ENCODE data around the gene PPIF. TPM values are rescaled to one million over a fixed set of nuclear protein-coding genes. Genes with fewer than 3 reads are reported as not detected.
A peak's percentile ranks its signal among the peaks of the same experiment; 100 is the strongest.

The PPIF gene
- total and polyA plus RNA-seq, 2 of the 13 experiments (the other 11 are each of a cell fraction or from before 2014, with no cell fraction given) = 147 to 157 TPM

- in situ Hi-C loops (cut with HindIII; ENCODE audit: extremely low pct_ligation_motif_present, low pct_unique_long_range_greater_than_20kb) = no loop called here
- ChIA-PET CTCF (ENCODE audit: low intra/inter-chr PET ratio, low total read pairs) (no interaction called here), POLR2A (interaction anchor here (5.9 to 7.8 kb wide), 2 partner anchors 8 to 14 kb away, joined by 45 to 134 read pairs; no protein-coding TSS in a partner anchor)
- Histone ChIP-seq H3K4me1 (ENCODE audit: insufficient read depth, low read length) (peaks cover 69% of the 10 kb centered on the region), H3K4me3 (replicated peaks in 1 of 3; ENCODE audit: insufficient read depth in 1 of 3, low read depth in 2 of 3, low read length in 3 of 3) (peak overlapping the region in 2 of 3 experiments; percentile 9 to 85; a peak in 1 of 6 replicates), H3K9ac (ENCODE audit: insufficient read depth, low read depth, low read length) (no peak overlapping the region), H3K36me3 (replicated peaks in 1 of 2; ENCODE audit: control insufficient read depth in 1 of 2, insufficient read depth in 2 of 2, low read length in 2 of 2) (peaks cover 36 to 62% of the 10 kb centered on the region in 2 experiments), H2AFZ (ENCODE audit: low read length) (no peak overlapping the region), H3K4me2 (ENCODE audit: low read depth, low read length) (peak overlapping the region; percentile 96), H4K20me1 (ENCODE audit: insufficient read depth, low read length) (peaks cover 56% of the 10 kb centered on the region), H3K79me2 (ENCODE audit: insufficient read depth, low read length) (peaks cover 36% of the 10 kb centered on the region), H3K27me3 (ENCODE audit: control insufficient read depth in 1 of 2, insufficient read depth in 2 of 2, low read length in 2 of 2) (no peaks in the 10 kb centered on the region), H3K9me3 (ENCODE audit: low read length) (no peaks in the 10 kb centered on the region), H3K27ac (ENCODE audit: extremely low read length, insufficient read depth, low read length) (no peak overlapping the region)
- 80% methylated on average over 6 of the region's 6 CpGs for WGBS (ENCODE audit: low lambda C conversion rate)
- no TSS peak for BruUV-seq (replicated peaks)
- no peak for FAIRE-seq
- intact Hi-C loops (cut with micrococcal nuclease; ENCODE audit: unreplicated experiment) = loop anchor here (10.0 kb wide), 1 partner anchor 55 kb away; no protein-coding TSS in a partner anchor
- no peak for TF ChIP-seq ZNF350 (CRISPR knock-in tag; IDR thresholded peaks at IDR 0.05; ENCODE audit: borderline replicate concordance, low read depth)
- TF ChIP-seq MXD4 (CRISPR knock-in tag; IDR thresholded peaks at IDR 0.05) = no peak
- TF ChIP-seq MTERF4 (CRISPR knock-in tag; IDR thresholded peaks at IDR 0.05) = no peak
- no peak for TF ChIP-seq KDM2A (CRISPR knock-in tag; IDR thresholded peaks at IDR 0.05; ENCODE audit: borderline replicate concordance, low read depth)
- TF ChIP-seq ZNF224 (CRISPR knock-in tag; IDR thresholded peaks at IDR 0.05) = peak; percentile 56; the same call in 1 of the 2 replicates
- TF ChIP-seq HOXA7 (CRISPR knock-in tag; IDR thresholded peaks at IDR 0.05) = no peak
- no peak for TF ChIP-seq ZNF296 (CRISPR knock-in tag; conservative IDR thresholded peaks at IDR 0.05)
- TF ChIP-seq, protein P1, sequence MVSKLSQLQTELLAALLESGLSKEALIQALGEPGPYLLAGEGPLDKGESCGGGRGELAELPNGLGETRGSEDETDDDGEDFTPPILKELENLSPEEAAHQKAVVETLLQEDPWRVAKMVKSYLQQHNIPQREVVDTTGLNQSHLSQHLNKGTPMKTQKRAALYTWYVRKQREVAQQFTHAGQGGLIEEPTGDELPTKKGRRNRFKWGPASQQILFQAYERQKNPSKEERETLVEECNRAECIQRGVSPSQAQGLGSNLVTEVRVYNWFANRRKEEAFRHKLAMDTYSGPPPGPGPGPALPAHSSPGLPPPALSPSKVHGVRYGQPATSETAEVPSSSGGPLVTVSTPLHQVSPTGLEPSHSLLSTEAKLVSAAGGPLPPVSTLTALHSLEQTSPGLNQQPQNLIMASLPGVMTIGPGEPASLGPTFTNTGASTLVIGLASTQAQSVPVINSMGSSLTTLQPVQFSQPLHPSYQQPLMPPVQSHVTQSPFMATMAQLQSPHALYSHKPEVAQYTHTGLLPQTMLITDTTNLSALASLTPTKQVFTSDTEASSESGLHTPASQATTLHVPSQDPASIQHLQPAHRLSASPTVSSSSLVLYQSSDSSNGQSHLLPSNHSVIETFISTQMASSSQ (IDR thresholded peaks at IDR 0.05; ENCODE audit: low read depth) = no peak
- TF ChIP-seq, protein P1 (CRISPR knock-in tag; IDR thresholded peaks at IDR 0.05; ENCODE audit: borderline replicate concordance) = no peak
- TF ChIP-seq ZNF343 (CRISPR knock-in tag; IDR thresholded peaks at IDR 0.05) = 0 out of 2 replicates have a peak, but pooled peaks have one; percentile 23
- 0 out of 2 replicates have a peak, but pooled peaks have one; percentile 44 for TF ChIP-seq NR2C2 (CRISPR knock-in tag; IDR thresholded peaks at IDR 0.05; ENCODE audit: borderline replicate concordance)
- no peak for TF ChIP-seq ZNF605 (CRISPR knock-in tag; IDR thresholded peaks at IDR 0.05)
- no peak for TF ChIP-seq ETV5 (CRISPR knock-in tag; IDR thresholded peaks at IDR 0.05; ENCODE audit: borderline replicate concordance)
- peak; percentile 37; the same call in 1 of the 2 replicates for TF ChIP-seq ZFX (CRISPR knock-in tag; IDR thresholded peaks at IDR 0.05; ENCODE audit: low read depth)
- TF ChIP-seq ZNF451 (CRISPR knock-in tag; IDR thresholded peaks at IDR 0.05) = no peak
- no peak for TF ChIP-seq XRCC5 (optimal IDR thresholded peaks at IDR 0.05; ENCODE audit: low read length)
- no peak for TF ChIP-seq ZNF670 (CRISPR knock-in tag; IDR thresholded peaks at IDR 0.05; ENCODE audit: borderline replicate concordance)
- TF ChIP-seq KLF9 (CRISPR knock-in tag; IDR thresholded peaks at IDR 0.05; ENCODE audit: low read depth) = no peak
- TF ChIP-seq HES4 (CRISPR knock-in tag; IDR thresholded peaks at IDR 0.05; ENCODE audit: borderline replicate concordance) = no peak
- ATAC-seq = no peak
- DNase-seq (ENCODE audit: low spot score) = no peak
Measured at GRCh38 chr10:79349766-79350406, 2.6 kb downstream of the PPIF start.

Measured in HepG2 (cell line).